Osteoblast (primary cell): Measurements from ENCODE around the gene ARL6IP6. TPM values are rescaled to one million over a fixed set of nuclear protein-coding genes. Genes with fewer than 3 reads are reported as not detected.

ENCODE experiments used
- DNase-seq: peaks from one replicate; pipeline ENCODE4 v3.0.0; 2011; ENCODE audit warnings: low spot score, mixed read lengths; ENCODE audit not compliant: insufficient read length; ENCODE audit errors: missing footprints
- H2AFZ ChIP-seq: 2 replicates; pipeline ENCODE4 v1.6.0; 2011; ENCODE audit warnings: mild to moderate bottlenecking, low read length
- H3K27ac ChIP-seq: 2 replicates; pipeline ENCODE4 v1.5.1; 2011; ENCODE audit warnings: mild to moderate bottlenecking, low read depth, low read length, moderate library complexity
- H3K27me3 ChIP-seq: 2 replicates; pipeline ENCODE4 v1.6.0; 2012; ENCODE audit warnings: mild to moderate bottlenecking, control low read depth, inconsistent platforms, low read length, moderate library complexity; ENCODE audit not compliant: insufficient read depth
- H3K36me3 ChIP-seq: 2 replicates; pipeline ENCODE4 v1.5.1; 2011; ENCODE audit warnings: mild to moderate bottlenecking, low read length, control low read depth, moderate library complexity; ENCODE audit not compliant: insufficient read depth
- H3K4me1 ChIP-seq: 2 replicates; pipeline ENCODE4 v1.5.1; 2011; ENCODE audit warnings: mild to moderate bottlenecking, low read length, control low read depth, moderate library complexity; ENCODE audit not compliant: insufficient read depth
- H3K4me2 ChIP-seq: 2 replicates; pipeline ENCODE4 v1.6.0; 2011; ENCODE audit warnings: mild to moderate bottlenecking, low read length; ENCODE audit not compliant: insufficient read depth
- H3K4me3 ChIP-seq: fragments of 200-600 bp; sonication (generic); 3 replicates; pipeline ENCODE4 v1.5.1; 2012; ENCODE audit warnings: mild to moderate bottlenecking, low read length, inconsistent platforms; ENCODE audit not compliant: insufficient read depth
- H3K79me2 ChIP-seq: 2 replicates; pipeline ENCODE4 v1.6.0; 2012; ENCODE audit warnings: mild to moderate bottlenecking, low read length, control low read depth, inconsistent platforms; ENCODE audit not compliant: insufficient read depth
- H3K9me3 ChIP-seq: 2 replicates; pipeline ENCODE4 v1.5.1; 2011; ENCODE audit warnings: low read depth, low read length, control low read depth
- H4K20me1 ChIP-seq: 2 replicates; pipeline ENCODE4 v1.6.0; 2012; ENCODE audit warnings: mild to moderate bottlenecking, low read length, control low read depth; ENCODE audit not compliant: insufficient read depth
- total RNA-seq: library from RNA; depleted of rRNA; stranded (reverse); fragments of >200 nt; gene quantifications from 2 replicates; pipeline ENCODE4 v1.2.3, GENCODE V29; 2012
- TF ChIP-seq, protein P1 (sequence below): IDR thresholded peaks from 2 replicates; pipeline ENCODE4 v1.5.1; 2011; ENCODE audit warnings: mild to moderate bottlenecking, low read depth, low read length, moderate library complexity; ENCODE audit errors: extremely low read depth

Gene ARL6IP6
- total RNA-seq, 1 donor, result 20.6 TPM

- Histone ChIP-seq H3K36me3 (peaks cover 26% of the 10 kb centered on the region), H4K20me1 (peaks cover 24% of the 10 kb centered on the region), H3K4me1 (peaks cover 24% of the 10 kb centered on the region), H3K27ac (peak overlapping the region; percentile 97), H2AFZ (no peak overlapping the region), H3K4me3 (peak overlapping the region; percentile 97), H3K4me2 (peak overlapping the region; percentile 92), H3K9me3 (no peaks in the 10 kb centered on the region), H3K27me3 (no peaks in the 10 kb centered on the region), H3K79me2 (peaks cover 86% of the 10 kb centered on the region)
- TF ChIP-seq, protein P1, sequence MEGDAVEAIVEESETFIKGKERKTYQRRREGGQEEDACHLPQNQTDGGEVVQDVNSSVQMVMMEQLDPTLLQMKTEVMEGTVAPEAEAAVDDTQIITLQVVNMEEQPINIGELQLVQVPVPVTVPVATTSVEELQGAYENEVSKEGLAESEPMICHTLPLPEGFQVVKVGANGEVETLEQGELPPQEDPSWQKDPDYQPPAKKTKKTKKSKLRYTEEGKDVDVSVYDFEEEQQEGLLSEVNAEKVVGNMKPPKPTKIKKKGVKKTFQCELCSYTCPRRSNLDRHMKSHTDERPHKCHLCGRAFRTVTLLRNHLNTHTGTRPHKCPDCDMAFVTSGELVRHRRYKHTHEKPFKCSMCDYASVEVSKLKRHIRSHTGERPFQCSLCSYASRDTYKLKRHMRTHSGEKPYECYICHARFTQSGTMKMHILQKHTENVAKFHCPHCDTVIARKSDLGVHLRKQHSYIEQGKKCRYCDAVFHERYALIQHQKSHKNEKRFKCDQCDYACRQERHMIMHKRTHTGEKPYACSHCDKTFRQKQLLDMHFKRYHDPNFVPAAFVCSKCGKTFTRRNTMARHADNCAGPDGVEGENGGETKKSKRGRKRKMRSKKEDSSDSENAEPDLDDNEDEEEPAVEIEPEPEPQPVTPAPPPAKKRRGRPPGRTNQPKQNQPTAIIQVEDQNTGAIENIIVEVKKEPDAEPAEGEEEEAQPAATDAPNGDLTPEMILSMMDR, result peak; percentile 53
- no peak for DNase-seq
Observed at GRCh38 chr2:152715854-152716428, 2.5 kb upstream of the ARL6IP6 start.

- peaks cover 18% of the 10 kb centered on the region for H4K20me1 ChIP-seq
- TF ChIP-seq, protein P1, result no peak
- H3K79me2 ChIP-seq, result peaks cover 86% of the 10 kb centered on the region
- H3K4me1 ChIP-seq, result peaks cover 22% of the 10 kb centered on the region
- DNase-seq, result no peak
- peak overlapping the region; percentile 97 for H3K4me3 ChIP-seq
- no peaks in the 10 kb centered on the region for H3K27me3 ChIP-seq
- peak overlapping the region; percentile 92 for H3K4me2 ChIP-seq
- H3K36me3 ChIP-seq, result peaks cover 21% of the 10 kb centered on the region
- H3K9me3 ChIP-seq, result no peaks in the 10 kb centered on the region
- H3K27ac ChIP-seq, result peak overlapping the region; percentile 97
- peak overlapping the region; percentile 95 for H2AFZ ChIP-seq
Observed at GRCh38 chr2:152716805-152717227, 1.6 kb upstream of the ARL6IP6 start.

- peaks cover 83% of the 10 kb centered on the region for H3K79me2 ChIP-seq
- peaks cover 22% of the 10 kb centered on the region for H3K4me1 ChIP-seq
- peak; percentile 96 for DNase-seq
- H3K4me2 ChIP-seq, result peak within 1 kb of the TSS; percentile 99
- no peaks in the 10 kb centered on the region for H3K9me3 ChIP-seq
- H3K36me3 ChIP-seq, result peaks cover 15% of the 10 kb centered on the region
- peak within 1 kb of the TSS; percentile 99 for H2AFZ ChIP-seq
- peaks cover 18% of the 10 kb centered on the region for H4K20me1 ChIP-seq
- no peaks in the 10 kb centered on the region for H3K27me3 ChIP-seq
- peak within 1 kb of the TSS; percentile 97 for H3K4me3 ChIP-seq
- TF ChIP-seq, protein P1, result no peak
- peak within 1 kb of the TSS; percentile 97 for H3K27ac ChIP-seq
Observed at GRCh38 chr2:152717228-152718075, 968 bp upstream of the ARL6IP6 start, which contains the start of gene PRPF40A. Gene PRPF40A (minus strand): TSS chr2:152717461. CDS start chr2:152717439, 22 bp downstream.
